HepG2 (cell line): ENCODE results near the gene ITGB3. TPM values are rescaled to one million over a fixed set of nuclear protein-coding genes. Genes with fewer than 3 reads are reported as not detected.

Experiments
- EZH2 ChIP-seq: conservative IDR thresholded peaks from 2 replicates; pipeline ENCODE4 v1.6.1; 2012; ENCODE audit warnings: mild to moderate bottlenecking, low read depth, low read length, moderate library complexity
- HCFC1 ChIP-seq: fragments of 150-350 bp; IDR thresholded peaks from 2 replicates; pipeline ENCODE4 v1.6.1; 2014; ENCODE audit warnings: low read depth, low read length
- ISL2 ChIP-seq: sonication (generic); formaldehyde crosslinking; IDR thresholded peaks from 2 replicates; pipeline ENCODE4 v1.5.0; 2020; ENCODE audit warnings: missing genetic modification reagents
- JUN ChIP-seq: sonication (generic); formaldehyde crosslinking; IDR thresholded peaks from 2 replicates; pipeline ENCODE4 v1.4.0; 2020; ENCODE audit warnings: mild to moderate bottlenecking, missing genetic modification reagents
- MTA3 ChIP-seq: sonication (generic); formaldehyde crosslinking; IDR thresholded peaks from 2 replicates; pipeline ENCODE4 v1.4.0; 2020; ENCODE audit warnings: missing genetic modification reagents
- RAD51 ChIP-seq: fragments of 450-650 bp; IDR thresholded peaks from 2 replicates; pipeline ENCODE4 v1.6.1; 2016; ENCODE audit warnings: borderline replicate concordance
- SIN3B ChIP-seq: fragments of 150-350 bp; IDR thresholded peaks from 2 replicates; pipeline ENCODE4 v1.6.1; 2014; ENCODE audit warnings: low read length
- SP4 ChIP-seq: sonication (generic); formaldehyde crosslinking; IDR thresholded peaks from 2 replicates; pipeline ENCODE4 v1.8.1; 2023; ENCODE audit warnings: mild to moderate bottlenecking, missing genetic modification reagents
- TEF ChIP-seq: sonication (generic); formaldehyde crosslinking; IDR thresholded peaks from 2 replicates; pipeline ENCODE4 v1.5.0; 2020; ENCODE audit warnings: missing genetic modification reagents
- TRIM24 ChIP-seq: sonication (generic); formaldehyde crosslinking; IDR thresholded peaks from 2 replicates; pipeline ENCODE4 v1.8.0; 2022; ENCODE audit warnings: mild to moderate bottlenecking, missing genetic modification reagents
- ZC3H4 ChIP-seq: sonication (generic); formaldehyde crosslinking; IDR thresholded peaks from 2 replicates; pipeline ENCODE4 v1.4.0; 2020; ENCODE audit warnings: missing genetic modification reagents, borderline replicate concordance
- ZFP1 ChIP-seq: IDR thresholded peaks from 2 replicates; pipeline ENCODE4 v1.6.1; 2016
- ZNF432 ChIP-seq: sonication (generic); formaldehyde crosslinking; IDR thresholded peaks from 2 replicates; pipeline ENCODE4 v1.5.0; 2020; ENCODE audit warnings: missing genetic modification reagents, mild to moderate bottlenecking, borderline replicate concordance
- ZNF512B ChIP-seq: sonication (generic); formaldehyde crosslinking; IDR thresholded peaks from 2 replicates; pipeline ENCODE4 v1.5.1; 2020; ENCODE audit warnings: missing genetic modification reagents, mild to moderate bottlenecking, borderline replicate concordance
- ZNF639 ChIP-seq: conservative IDR thresholded peaks from 2 replicates; pipeline ENCODE4 v1.6.1; 2018; ENCODE audit warnings: missing genetic modification reagents
- polyA plus RNA-seq, 8 experiments: library from polyadenylated mRNA; depleted of rRNA in 3 of 8; stranded (reverse) in 7 of 8; unstranded in 1 of 8; fragments of >200 nt; fragmentation: Illumina TruSeq in 4 of 8; extraction: Trizol in 4 of 8; gene quantifications; 2 replicates each; pipeline versions ENCODE4 v1.2.1 to v1.2.3, GENCODE V29; 2011 to 2016; ENCODE audit warnings: low read depth in 4 of 8, missing spikeins in 1 of 8, mixed read lengths in 1 of 8; ENCODE audit not compliant: insufficient read depth in 1 of 8
- total RNA-seq, 5 experiments: library from RNA; depleted of rRNA; stranded (reverse); fragments of >200 nt; fragmentation: Illumina TruSeq; extraction: Trizol; gene quantifications; 2 replicates each; pipeline ENCODE4 v1.2.3, GENCODE V29; 2016; ENCODE audit warnings: low read depth in 1 of 5
- TF ChIP-seq, protein P1 (sequence below): sonication (generic); formaldehyde crosslinking; IDR thresholded peaks from 2 replicates; pipeline ENCODE4 v1.8.0; 2022; ENCODE audit warnings: mild to moderate bottlenecking, missing genetic modification reagents
- TF ChIP-seq, protein P2 (sequence below): sonication (generic); formaldehyde crosslinking; IDR thresholded peaks from 2 replicates; pipeline ENCODE4 v1.8.0; 2022; ENCODE audit warnings: mild to moderate bottlenecking, missing genetic modification reagents, moderate library complexity
- TF ChIP-seq, protein P3 (sequence below): sonication (generic); formaldehyde crosslinking; IDR thresholded peaks from 2 replicates; pipeline ENCODE4 v1.4.0; 2020; ENCODE audit warnings: missing genetic modification reagents

Gene ITGB3
- total and polyA plus RNA-seq, 2 of the 13 experiments (the other 11 are each of a cell fraction or from before 2014, with no cell fraction given), result 0.09 to 0.31 TPM

GRCh38 chr17:47323382-47324223 is 70.0 kb downstream of the ITGB3 start, which contains the start of gene EFCAB13 (continued):
- TF ChIP-seq HCFC1 (no peak), TEF (CRISPR knock-in tag) (0 out of 2 replicates have a peak, but pooled peaks have one; percentile 69), ZNF432 (no peak), SP4 (CRISPR knock-in tag) (peak; percentile 96), RAD51 (peak; percentile 40; the same call in 1 of the 2 replicates), ZC3H4 (CRISPR knock-in tag) (peak; percentile 57; the same call in 1 of the 2 replicates), ISL2 (CRISPR knock-in tag) (peak; percentile 42), MTA3 (CRISPR knock-in tag) (no peak), EZH2 (no peak), SIN3B (no peak), ZNF512B (CRISPR knock-in tag) (peak; percentile 86), ZNF639 (CRISPR knock-in tag) (peak; percentile 92), JUN (CRISPR knock-in tag) (no peak), TRIM24 (CRISPR knock-in tag) (peak; percentile 16; the same call in 1 of the 2 replicates), ZFP1 (peak; percentile 56; the same call in 1 of the 2 replicates)
- TF ChIP-seq, protein P1, sequence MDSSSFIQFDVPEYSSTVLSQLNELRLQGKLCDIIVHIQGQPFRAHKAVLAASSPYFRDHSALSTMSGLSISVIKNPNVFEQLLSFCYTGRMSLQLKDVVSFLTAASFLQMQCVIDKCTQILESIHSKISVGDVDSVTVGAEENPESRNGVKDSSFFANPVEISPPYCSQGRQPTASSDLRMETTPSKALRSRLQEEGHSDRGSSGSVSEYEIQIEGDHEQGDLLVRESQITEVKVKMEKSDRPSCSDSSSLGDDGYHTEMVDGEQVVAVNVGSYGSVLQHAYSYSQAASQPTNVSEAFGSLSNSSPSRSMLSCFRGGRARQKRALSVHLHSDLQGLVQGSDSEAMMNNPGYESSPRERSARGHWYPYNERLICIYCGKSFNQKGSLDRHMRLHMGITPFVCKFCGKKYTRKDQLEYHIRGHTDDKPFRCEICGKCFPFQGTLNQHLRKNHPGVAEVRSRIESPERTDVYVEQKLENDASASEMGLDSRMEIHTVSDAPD (CRISPR knock-in tag), result no peak; the same call in 1 of the 2 replicates
- TF ChIP-seq, protein P2, sequence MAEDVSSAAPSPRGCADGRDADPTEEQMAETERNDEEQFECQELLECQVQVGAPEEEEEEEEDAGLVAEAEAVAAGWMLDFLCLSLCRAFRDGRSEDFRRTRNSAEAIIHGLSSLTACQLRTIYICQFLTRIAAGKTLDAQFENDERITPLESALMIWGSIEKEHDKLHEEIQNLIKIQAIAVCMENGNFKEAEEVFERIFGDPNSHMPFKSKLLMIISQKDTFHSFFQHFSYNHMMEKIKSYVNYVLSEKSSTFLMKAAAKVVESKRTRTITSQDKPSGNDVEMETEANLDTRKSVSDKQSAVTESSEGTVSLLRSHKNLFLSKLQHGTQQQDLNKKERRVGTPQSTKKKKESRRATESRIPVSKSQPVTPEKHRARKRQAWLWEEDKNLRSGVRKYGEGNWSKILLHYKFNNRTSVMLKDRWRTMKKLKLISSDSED (CRISPR knock-in tag), result no peak
- TF ChIP-seq, protein P3, sequence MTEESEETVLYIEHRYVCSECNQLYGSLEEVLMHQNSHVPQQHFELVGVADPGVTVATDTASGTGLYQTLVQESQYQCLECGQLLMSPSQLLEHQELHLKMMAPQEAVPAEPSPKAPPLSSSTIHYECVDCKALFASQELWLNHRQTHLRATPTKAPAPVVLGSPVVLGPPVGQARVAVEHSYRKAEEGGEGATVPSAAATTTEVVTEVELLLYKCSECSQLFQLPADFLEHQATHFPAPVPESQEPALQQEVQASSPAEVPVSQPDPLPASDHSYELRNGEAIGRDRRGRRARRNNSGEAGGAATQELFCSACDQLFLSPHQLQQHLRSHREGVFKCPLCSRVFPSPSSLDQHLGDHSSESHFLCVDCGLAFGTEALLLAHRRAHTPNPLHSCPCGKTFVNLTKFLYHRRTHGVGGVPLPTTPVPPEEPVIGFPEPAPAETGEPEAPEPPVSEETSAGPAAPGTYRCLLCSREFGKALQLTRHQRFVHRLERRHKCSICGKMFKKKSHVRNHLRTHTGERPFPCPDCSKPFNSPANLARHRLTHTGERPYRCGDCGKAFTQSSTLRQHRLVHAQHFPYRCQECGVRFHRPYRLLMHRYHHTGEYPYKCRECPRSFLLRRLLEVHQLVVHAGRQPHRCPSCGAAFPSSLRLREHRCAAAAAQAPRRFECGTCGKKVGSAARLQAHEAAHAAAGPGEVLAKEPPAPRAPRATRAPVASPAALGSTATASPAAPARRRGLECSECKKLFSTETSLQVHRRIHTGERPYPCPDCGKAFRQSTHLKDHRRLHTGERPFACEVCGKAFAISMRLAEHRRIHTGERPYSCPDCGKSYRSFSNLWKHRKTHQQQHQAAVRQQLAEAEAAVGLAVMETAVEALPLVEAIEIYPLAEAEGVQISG (CRISPR knock-in tag), result peak; percentile 92
